ENCODE measurements around the gene TTC39A. TPM values are rescaled to one million over a fixed set of nuclear protein-coding genes. Genes with fewer than 3 reads are reported as not detected.

TTC39A gene
- total and polyA plus RNA-seq, 2 of the 13 experiments (the other 11 are each of a cell fraction or from before 2014, with no cell fraction given) = 0.33 to 1.5 TPM

- TF ChIP-seq XRCC5 (optimal IDR thresholded peaks at IDR 0.05; ENCODE audit: low read length) = peak; percentile 15
- 0 out of 4 replicates have a peak, but pooled peaks of 1 of the 2 experiments have one; percentile 4 for TF ChIP-seq MAFK (conservative IDR thresholded peaks at IDR 0.05 in 1 of 2, IDR thresholded peaks at IDR 0.05 in 1 of 2; ENCODE audit: low read length in 2 of 2)
- TF ChIP-seq ZNF225 (CRISPR knock-in tag; IDR thresholded peaks at IDR 0.05) = no peak
- no peak for TF ChIP-seq ARNTL (CRISPR knock-in tag; IDR thresholded peaks at IDR 0.05)
- no peak for TF ChIP-seq EP300 (IDR thresholded peaks at IDR 0.05; ENCODE audit: low read depth in 2 of 2, low read length in 2 of 2)
- 0 out of 2 replicates have a peak, but pooled peaks have one; percentile 13 for TF ChIP-seq EP300 (CRISPR knock-in tag; IDR thresholded peaks at IDR 0.05; ENCODE audit: borderline replicate concordance)
- peak; percentile 66 for TF ChIP-seq YY1 (IDR thresholded peaks at IDR 0.05; ENCODE audit: insufficient read depth, insufficient replicate concordance, low read depth, low read length)
- TF ChIP-seq DBP (CRISPR knock-in tag; IDR thresholded peaks at IDR 0.05; ENCODE audit: not compliant biosample characterization) = no peak
- TF ChIP-seq GATAD1 (CRISPR knock-in tag; IDR thresholded peaks at IDR 0.05) = no peak
- TF ChIP-seq ZNF468 (CRISPR knock-in tag; IDR thresholded peaks at IDR 0.05) = no peak
- peak; percentile 62; the same call in 1 of the 2 replicates for TF ChIP-seq GATAD2A (CRISPR knock-in tag; IDR thresholded peaks at IDR 0.05)
- no peak for TF ChIP-seq NFYB (CRISPR knock-in tag; IDR thresholded peaks at IDR 0.05)
- TF ChIP-seq PRDM10 (CRISPR knock-in tag; IDR thresholded peaks at IDR 0.05; ENCODE audit: low read depth) = no peak
- no peak for TF ChIP-seq IRX3 (CRISPR knock-in tag; IDR thresholded peaks at IDR 0.05; ENCODE audit: borderline replicate concordance, low read depth)
- TF ChIP-seq HNRNPL (IDR thresholded peaks at IDR 0.05; ENCODE audit: low read depth, low read length) = no peak
- 0 out of 2 replicates have a peak, but pooled peaks have one; percentile 22 for TF ChIP-seq TFDP1 (CRISPR knock-in tag; IDR thresholded peaks at IDR 0.05; ENCODE audit: borderline replicate concordance)
- no peak for TF ChIP-seq CCAR2 (optimal IDR thresholded peaks at IDR 0.05; ENCODE audit: low read depth, low read length)
- TF ChIP-seq ZNF7 (CRISPR knock-in tag; IDR thresholded peaks at IDR 0.05) = no peak
Observed at GRCh38 chr1:51331206-51332100, 1.1 kb upstream of the TTC39A start (continued).
